HEK293 (cell line): ENCODE data around the gene TSC22D3.

ENCODE experiments used
- ELK4 ChIP-seq: IDR thresholded peaks from 2 replicates; pipeline ENCODE4 v1.6.1; 2011; ENCODE audit warnings: mild to moderate bottlenecking, low read depth, low read length, borderline replicate concordance
- FEZF1 ChIP-seq: fragments of 450-650 bp; formaldehyde crosslinking; IDR thresholded peaks from 2 replicates; pipeline ENCODE4 v1.5.1; 2016; ENCODE audit warnings: missing biosample characterization, missing genetic modification characterization
- GLIS2 ChIP-seq: fragments of 450-650 bp; formaldehyde crosslinking; IDR thresholded peaks from 2 replicates; pipeline ENCODE4 v1.5.1; 2016; ENCODE audit warnings: missing biosample characterization, missing genetic modification characterization
- IKZF3 ChIP-seq: fragments of 450-650 bp; IDR thresholded peaks from 2 replicates; pipeline ENCODE4 v1.5.0; 2018; ENCODE audit warnings: missing biosample characterization, mild to moderate bottlenecking, missing genetic modification characterization, moderate library complexity
- KLF1 ChIP-seq: fragments of 450-650 bp; formaldehyde crosslinking; IDR thresholded peaks from 2 replicates; pipeline ENCODE4 v1.5.1; 2016; ENCODE audit warnings: missing biosample characterization, missing genetic modification characterization
- KLF16 ChIP-seq: fragments of 450-650 bp; formaldehyde crosslinking; IDR thresholded peaks from 2 replicates; pipeline ENCODE4 v1.5.1; 2017; ENCODE audit warnings: missing biosample characterization, missing genetic modification characterization
- KLF17 ChIP-seq: fragments of 450-650 bp; formaldehyde crosslinking; IDR thresholded peaks from 2 replicates; pipeline ENCODE4 v1.5.1; 2016; ENCODE audit warnings: missing biosample characterization, missing genetic modification characterization
- KLF9 ChIP-seq: fragments of 450-650 bp; formaldehyde crosslinking; IDR thresholded peaks from 2 replicates; pipeline ENCODE4 v1.5.1; 2016; ENCODE audit warnings: missing biosample characterization, missing genetic modification characterization, low read depth
- PATZ1 ChIP-seq: fragments of 450-650 bp; formaldehyde crosslinking; IDR thresholded peaks from 2 replicates; pipeline ENCODE4 v1.5.1; 2016; ENCODE audit warnings: missing biosample characterization, missing genetic modification characterization
- SALL2 ChIP-seq: fragments of 450-650 bp; formaldehyde crosslinking; IDR thresholded peaks from 2 replicates; pipeline ENCODE4 v1.5.0; 2017; ENCODE audit warnings: missing biosample characterization, mild to moderate bottlenecking, missing genetic modification characterization, borderline replicate concordance
- SCRT1 ChIP-seq: fragments of 450-650 bp; formaldehyde crosslinking; IDR thresholded peaks from 2 replicates; pipeline ENCODE4 v1.5.1; 2016; ENCODE audit warnings: missing biosample characterization, missing genetic modification characterization, borderline replicate concordance
- YY1 ChIP-seq: fragments of 450-650 bp; formaldehyde crosslinking; IDR thresholded peaks from 2 replicates; pipeline ENCODE4 v1.5.1; 2018; ENCODE audit warnings: missing biosample characterization, missing genetic modification characterization
- ZEB2 ChIP-seq: fragments of 450-650 bp; formaldehyde crosslinking; IDR thresholded peaks from 2 replicates; pipeline ENCODE4 v1.5.1; 2016; ENCODE audit warnings: missing biosample characterization, missing genetic modification characterization
- ZFHX2 ChIP-seq: fragments of 450-650 bp; formaldehyde crosslinking; conservative IDR thresholded peaks from 2 replicates; pipeline ENCODE4 v1.5.1; 2016; ENCODE audit warnings: missing biosample characterization, missing genetic modification characterization
- ZIC2 ChIP-seq: fragments of 450-650 bp; formaldehyde crosslinking; IDR thresholded peaks from 2 replicates; pipeline ENCODE4 v1.5.1; 2016; ENCODE audit warnings: missing biosample characterization, missing genetic modification characterization
- ZNF133 ChIP-seq: fragments of 450-650 bp; formaldehyde crosslinking; IDR thresholded peaks from 2 replicates; pipeline ENCODE4 v1.5.1; 2016; ENCODE audit warnings: missing biosample characterization, missing genetic modification characterization
- ZNF223 ChIP-seq: fragments of 450-650 bp; formaldehyde crosslinking; IDR thresholded peaks from 2 replicates; pipeline ENCODE4 v1.5.1; 2016; ENCODE audit warnings: missing biosample characterization, missing genetic modification characterization
- ZNF280D ChIP-seq: fragments of 450-650 bp; formaldehyde crosslinking; IDR thresholded peaks from 2 replicates; pipeline ENCODE4 v1.5.1; 2016; ENCODE audit warnings: missing biosample characterization, missing genetic modification characterization
- ZNF354C ChIP-seq: fragments of 450-650 bp; formaldehyde crosslinking; IDR thresholded peaks from 2 replicates; pipeline ENCODE4 v1.5.1; 2016; ENCODE audit warnings: missing biosample characterization, missing genetic modification characterization, low read depth, borderline replicate concordance
- ZNF362 ChIP-seq: fragments of 450-650 bp; formaldehyde crosslinking; IDR thresholded peaks from 2 replicates; pipeline ENCODE4 v1.5.1; 2016; ENCODE audit warnings: missing biosample characterization, missing genetic modification characterization
- ZNF366 ChIP-seq: fragments of 450-650 bp; formaldehyde crosslinking; conservative IDR thresholded peaks from 2 replicates; pipeline ENCODE4 v1.5.1; 2016; ENCODE audit warnings: missing biosample characterization, missing genetic modification characterization
- ZNF391 ChIP-seq: fragments of 450-650 bp; formaldehyde crosslinking; IDR thresholded peaks from 2 replicates; pipeline ENCODE4 v1.5.1; 2016; ENCODE audit warnings: low read depth, missing biosample characterization, missing genetic modification characterization, borderline replicate concordance
- ZNF510 ChIP-seq: fragments of 450-650 bp; formaldehyde crosslinking; IDR thresholded peaks from 2 replicates; pipeline ENCODE4 v1.5.1; 2018; ENCODE audit warnings: mild to moderate bottlenecking, missing genetic modification characterization, missing biosample characterization; ENCODE audit not compliant: insufficient replicate concordance
- ZNF558 ChIP-seq: fragments of 450-650 bp; formaldehyde crosslinking; IDR thresholded peaks from 2 replicates; pipeline ENCODE4 v1.5.1; 2016; ENCODE audit warnings: missing biosample characterization, missing genetic modification characterization
- ZNF585B ChIP-seq: fragments of 450-650 bp; formaldehyde crosslinking; IDR thresholded peaks from 2 replicates; pipeline ENCODE4 v1.5.1; 2016; ENCODE audit warnings: missing biosample characterization, missing genetic modification characterization
- ZNF610 ChIP-seq: fragments of 450-650 bp; formaldehyde crosslinking; IDR thresholded peaks from 2 replicates; pipeline ENCODE4 v1.5.1; 2016; ENCODE audit warnings: missing biosample characterization, missing genetic modification characterization, borderline replicate concordance
- ZNF623 ChIP-seq: fragments of 450-650 bp; formaldehyde crosslinking; IDR thresholded peaks from 2 replicates; pipeline ENCODE4 v1.5.1; 2016; ENCODE audit warnings: missing biosample characterization, missing genetic modification characterization
- ZNF639 ChIP-seq: fragments of 450-650 bp; formaldehyde crosslinking; IDR thresholded peaks from 2 replicates; pipeline ENCODE4 v1.5.1; 2016; ENCODE audit warnings: missing biosample characterization, missing genetic modification characterization
- ZNF677 ChIP-seq: fragments of 450-650 bp; IDR thresholded peaks from 2 replicates; pipeline ENCODE4 v1.5.0; 2018; ENCODE audit warnings: missing biosample characterization, mild to moderate bottlenecking, missing genetic modification characterization, moderate library complexity
- ZNF792 ChIP-seq: fragments of 450-650 bp; formaldehyde crosslinking; IDR thresholded peaks from 2 replicates; pipeline ENCODE4 v1.5.1; 2016; ENCODE audit warnings: missing biosample characterization, missing genetic modification characterization
- ZSCAN23 ChIP-seq: fragments of 450-650 bp; formaldehyde crosslinking; IDR thresholded peaks from 2 replicates; pipeline ENCODE4 v1.5.1; 2016; ENCODE audit warnings: missing biosample characterization, missing genetic modification characterization

TSC22D3 gene

GRCh38 chrX:107672955-107673378, 102.6 kb downstream of the TSC22D3 start (continued):
- TF ChIP-seq PATZ1 (peak; percentile 97), SALL2 (tag by site-specific recombination) (no peak), KLF9 (tag by site-specific recombination) (peak; percentile 73), ZNF677 (no peak), ZNF354C (tag by site-specific recombination) (no peak), ZFHX2 (tag by site-specific recombination) (peak; percentile 70), ZNF639 (tag by site-specific recombination) (peak; percentile 75), SCRT1 (tag by site-specific recombination) (no peak), ZEB2 (tag by site-specific recombination) (peak; percentile 72), IKZF3 (tag by site-specific recombination) (peak; percentile 67), ZNF133 (tag by site-specific recombination) (no peak), ZNF792 (tag by site-specific recombination) (no peak), ZIC2 (tag by site-specific recombination) (peak; percentile 83), ZNF366 (tag by site-specific recombination) (0 out of 2 replicates have a peak, but pooled peaks have one; percentile 24), ZSCAN23 (tag by site-specific recombination) (peak; percentile 45; the same call in 1 of the 2 replicates), KLF1 (tag by site-specific recombination) (peak; percentile 95), ZNF223 (tag by site-specific recombination) (no peak), ZNF610 (tag by site-specific recombination) (peak; percentile 74; the same call in 1 of the 2 replicates), ZNF362 (tag by site-specific recombination) (no peak), ZNF510 (no peak), ZNF391 (tag by site-specific recombination) (no peak), YY1 (tag by site-specific recombination) (no peak), GLIS2 (tag by site-specific recombination) (peak; percentile 88), ZNF623 (tag by site-specific recombination) (no peak), ZNF558 (tag by site-specific recombination) (no peak), FEZF1 (tag by site-specific recombination) (0 out of 2 replicates have a peak, but pooled peaks have one; percentile 30), ELK4 (no peak), ZNF280D (0 out of 2 replicates have a peak, but pooled peaks have one; percentile 47), KLF17 (tag by site-specific recombination) (peak; percentile 59; the same call in 1 of the 2 replicates), KLF16 (peak; percentile 98), ZNF585B (no peak)
